Mesenchymal stem cell (in vitro differentiated cells and primary cell): ENCODE measurements around the gene UCHL5.

Experiments
- DNase-seq: peaks from one replicate; pipeline ENCODE4 v3.0.0-alpha.2; 2013
- H2AFZ ChIP-seq: one replicate; pipeline ENCODE4 v1.6.1; 2013; ENCODE audit warnings: low read depth, mild to moderate bottlenecking, control low read depth, inconsistent platforms, low read length, moderate library complexity
- H2AK5ac ChIP-seq: 2 replicates; pipeline ENCODE4 v1.6.1; 2013; ENCODE audit warnings: low read length, moderate library complexity, mild to moderate bottlenecking, inconsistent platforms; ENCODE audit not compliant: severe bottlenecking
- H2BK120ac ChIP-seq: one replicate; pipeline ENCODE4 v1.6.1; 2013; ENCODE audit warnings: low read depth, mild to moderate bottlenecking, inconsistent platforms, low read length, moderate library complexity
- H2BK12ac ChIP-seq, 2 experiments: one replicate each; pipeline ENCODE4 v1.6.1; 2013; ENCODE audit warnings: inconsistent platforms in 2 of 2, low read length in 2 of 2, mild to moderate bottlenecking in 2 of 2, moderate library complexity in 2 of 2, control low read depth in 1 of 2
- H2BK15ac ChIP-seq: one replicate; pipeline ENCODE4 v1.6.1; 2013; ENCODE audit warnings: mild to moderate bottlenecking, low read depth, inconsistent platforms; ENCODE audit not compliant: poor library complexity, severe bottlenecking
- H2BK5ac ChIP-seq: 2 replicates; pipeline ENCODE4 v1.6.1; 2013; ENCODE audit warnings: low read depth, mild to moderate bottlenecking, low read length, control low read depth, inconsistent platforms; ENCODE audit not compliant: poor library complexity, severe bottlenecking
- H3K14ac ChIP-seq, 2 experiments: one replicate each; pipeline ENCODE4 v1.6.1; 2013; ENCODE audit warnings: inconsistent platforms in 2 of 2, low read length in 2 of 2, control low read depth in 1 of 2, mild to moderate bottlenecking in 1 of 2, moderate library complexity in 1 of 2
- H3K18ac ChIP-seq, 2 experiments: one replicate each; pipeline ENCODE4 v1.6.1; 2013; ENCODE audit warnings: inconsistent platforms in 2 of 2, low read length in 2 of 2, control low read depth in 1 of 2, low read depth in 1 of 2, mild to moderate bottlenecking in 1 of 2
- H3K23ac ChIP-seq, 2 experiments: one replicate each; pipeline ENCODE4 v1.6.1; 2013; ENCODE audit warnings: inconsistent platforms in 2 of 2, low read length in 2 of 2, mild to moderate bottlenecking in 2 of 2, moderate library complexity in 2 of 2, control low read depth in 1 of 2
- H3K27ac ChIP-seq: 2 replicates; pipeline ENCODE4 v1.5.1; 2013; ENCODE audit warnings: mild to moderate bottlenecking, moderate library complexity, low read length, control low read depth, inconsistent platforms; ENCODE audit not compliant: poor library complexity, severe bottlenecking
- H3K27me3 ChIP-seq, 2 experiments: 2 replicates each; pipeline versions ENCODE4 v1.6.1 to v1.7.0; 2013; ENCODE audit warnings: low read length in 2 of 2, mild to moderate bottlenecking in 2 of 2, moderate library complexity in 2 of 2, control low read depth in 1 of 2, inconsistent platforms in 1 of 2; ENCODE audit not compliant: control insufficient read depth in 1 of 2, insufficient read depth in 1 of 2
- H3K36me3 ChIP-seq, 2 experiments: 2 replicates each; pipeline versions ENCODE4 v1.6.1 to v1.7.0; 2013; ENCODE audit warnings: low read length in 2 of 2, control low read depth in 1 of 2, inconsistent platforms in 1 of 2, low read depth in 1 of 2, mild to moderate bottlenecking in 1 of 2; ENCODE audit not compliant: insufficient read depth in 2 of 2, control insufficient read depth in 1 of 2
- H3K4ac ChIP-seq, 2 experiments: one replicate each; pipeline ENCODE4 v1.6.1; 2013; ENCODE audit warnings: inconsistent platforms in 2 of 2, low read length in 2 of 2, mild to moderate bottlenecking in 2 of 2, moderate library complexity in 2 of 2, control low read depth in 1 of 2, low read depth in 1 of 2
- H3K4me1 ChIP-seq: 2 replicates; pipeline ENCODE4 v1.6.1; 2013; ENCODE audit warnings: low read depth, low read length, control low read depth; ENCODE audit not compliant: control insufficient read depth, insufficient read depth
- H3K4me2 ChIP-seq: 2 replicates; pipeline ENCODE4 v1.6.1; 2013; ENCODE audit warnings: low read length, mild to moderate bottlenecking, inconsistent platforms; ENCODE audit not compliant: poor library complexity, severe bottlenecking
- H3K4me3 ChIP-seq, 2 experiments: 2 replicates each; pipeline versions ENCODE4 v1.5.1 to v1.7.0; 2013; ENCODE audit warnings: low read length in 2 of 2, mild to moderate bottlenecking in 2 of 2, control low read depth in 1 of 2, low read depth in 1 of 2; ENCODE audit not compliant: insufficient read depth in 1 of 2
- H3K79me1 ChIP-seq: replicated peaks from 2 replicates; pipeline ENCODE4 v1.6.1; 2013; ENCODE audit warnings: mild to moderate bottlenecking, control low read depth, low read length, inconsistent platforms; ENCODE audit not compliant: poor library complexity, severe bottlenecking
- H3K9ac ChIP-seq: 2 replicates; pipeline ENCODE4 v1.7.0; 2013; ENCODE audit warnings: mild to moderate bottlenecking, low read length, moderate library complexity
- H3K9me3 ChIP-seq: 2 replicates; pipeline ENCODE4 v1.7.0; 2013; ENCODE audit warnings: mild to moderate bottlenecking, low read length; ENCODE audit not compliant: control insufficient read depth
- H4K8ac ChIP-seq: one replicate; pipeline ENCODE4 v1.6.1; 2013; ENCODE audit warnings: inconsistent platforms, mild to moderate bottlenecking, low read length, moderate library complexity
- H4K91ac ChIP-seq: one replicate; pipeline ENCODE4 v1.6.1; 2013; ENCODE audit warnings: mild to moderate bottlenecking, low read length, inconsistent platforms
- WGBS: methylation state at CpG from one replicate; pipeline ENCODE4 v1.1.7; 2013; ENCODE audit warnings: mixed read lengths; 5-methylcytosine and 5-hydroxymethylcytosine counted together

Gene UCHL5

DNA sequence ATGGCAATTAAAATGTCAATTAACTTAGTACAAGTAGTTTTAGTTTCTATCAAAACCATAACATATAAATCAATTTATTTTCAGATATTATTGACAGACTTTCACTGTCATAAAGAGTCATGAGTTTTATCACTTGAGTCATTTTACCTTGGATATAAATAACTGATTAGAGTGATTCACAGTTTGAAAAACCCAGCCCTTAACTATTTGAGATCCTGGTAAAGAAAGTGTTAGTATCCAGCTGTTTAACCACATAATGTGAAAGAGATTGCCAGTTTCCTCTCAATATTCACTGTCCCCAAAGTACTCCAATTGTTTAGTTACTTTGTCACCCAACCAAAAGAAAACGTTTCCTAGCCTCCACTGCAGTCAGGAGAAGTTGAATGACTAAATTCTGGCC is 91.3 kb downstream of the UCHL5 start:
- Histone ChIP-seq H3K9ac (no peak overlapping the region), H3K9me3 (no peaks in the 10 kb centered on the region), H2BK15ac (no peak overlapping the region), H3K36me3 (no peaks in the 10 kb centered on the region), H3K4me3 (no peak overlapping the region), H3K27me3 (no peaks in the 10 kb centered on the region), H3K18ac (no peak overlapping the region), H2BK5ac (no peak overlapping the region), H3K79me1 (no peaks in the 10 kb centered on the region), H2AFZ (no peak overlapping the region), H3K23ac (no peak overlapping the region), H3K27ac (no peak overlapping the region), H3K4me1 (no peaks in the 10 kb centered on the region), H2BK12ac (no peak overlapping the region), H2AK5ac (no peak overlapping the region), H4K8ac (no peak overlapping the region), H4K91ac (no peak overlapping the region), H3K4ac (no peak overlapping the region), H3K4me2 (no peak overlapping the region), H3K14ac (no peak overlapping the region), H2BK120ac (no peak overlapping the region)
- 0% methylated on average over 1 of the region's 1 CpG for WGBS
- DNase-seq: no peak

DNA sequence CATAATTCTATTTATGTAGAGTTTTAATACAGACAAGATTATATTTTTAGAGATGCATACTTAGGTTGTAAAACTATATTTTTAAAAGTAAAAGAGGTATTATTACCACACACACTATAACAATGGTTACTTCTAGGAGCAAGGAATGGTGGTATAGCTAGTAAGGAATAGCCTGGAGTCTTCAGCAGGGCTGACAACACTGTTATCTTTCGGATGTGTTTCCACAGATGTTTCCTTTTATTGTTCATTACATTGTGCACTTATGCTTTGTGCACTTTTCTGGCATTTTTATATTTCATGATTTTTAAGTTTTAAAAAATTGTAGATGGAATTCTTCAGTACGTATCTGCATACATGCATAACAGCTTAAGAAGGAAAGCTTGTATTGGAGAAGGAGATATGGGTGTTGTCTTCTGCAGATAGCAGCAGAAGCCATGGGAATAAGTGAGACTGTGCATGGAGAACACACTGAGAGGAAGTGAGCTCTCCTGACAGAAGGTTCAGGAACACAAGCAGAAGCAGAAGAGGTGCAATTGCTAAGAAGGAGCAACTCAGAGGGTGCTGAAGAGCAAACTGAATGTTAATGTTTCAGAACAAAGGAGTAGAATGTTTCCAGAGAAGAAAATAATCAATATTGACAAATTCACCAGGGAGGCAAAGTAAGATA is 91.8 kb downstream of the UCHL5 start:
- H3K9ac ChIP-seq: no peak overlapping the region
- no peak overlapping the region for H3K18ac ChIP-seq
- no peaks in the 10 kb centered on the region for H3K79me1 ChIP-seq
- no peaks in the 10 kb centered on the region for H3K27me3 ChIP-seq
- no peak overlapping the region for H2AFZ ChIP-seq
- H3K36me3 ChIP-seq: no peaks in the 10 kb centered on the region
- H3K23ac ChIP-seq: no peak overlapping the region
- no peak overlapping the region for H3K4me2 ChIP-seq
- no peak overlapping the region for H3K4me3 ChIP-seq
- WGBS: 100% methylated on average over 1 of the region's 2 CpGs
- no peak overlapping the region for H3K14ac ChIP-seq
- H3K4me1 ChIP-seq: no peaks in the 10 kb centered on the region
- no peaks in the 10 kb centered on the region for H3K9me3 ChIP-seq
- no peak overlapping the region for H2AK5ac ChIP-seq
- no peak for DNase-seq
- no peak overlapping the region for H2BK15ac ChIP-seq
- no peak overlapping the region for H4K8ac ChIP-seq
- H4K91ac ChIP-seq: no peak overlapping the region
- H2BK5ac ChIP-seq: no peak overlapping the region
- H3K4ac ChIP-seq: no peak overlapping the region
- H3K27ac ChIP-seq: no peak overlapping the region
- H2BK120ac ChIP-seq: no peak overlapping the region
- no peak overlapping the region for H2BK12ac ChIP-seq

DNA sequence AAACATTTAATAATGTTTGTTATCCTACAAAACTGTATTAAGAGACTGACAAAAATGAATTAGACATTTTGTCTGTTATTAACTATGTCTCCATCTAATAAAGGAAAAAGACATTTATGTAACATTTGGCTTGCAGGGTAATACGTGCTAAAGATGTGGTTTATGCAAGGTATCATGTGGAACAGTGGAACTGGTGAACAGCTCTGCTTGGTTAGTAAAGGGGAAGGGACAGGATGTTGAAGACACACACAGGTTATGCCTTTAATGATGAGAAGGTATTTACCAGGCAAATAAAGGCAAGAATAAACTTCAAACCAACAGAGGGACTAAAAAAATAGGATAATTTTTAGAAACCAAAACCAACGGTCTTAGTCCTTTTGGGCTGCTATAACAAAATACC is 93.1 kb downstream of the UCHL5 start:
- Histone ChIP-seq H3K23ac (no peak overlapping the region), H3K27ac (no peak overlapping the region), H3K18ac (no peak overlapping the region), H3K36me3 (no peaks in the 10 kb centered on the region), H4K8ac (no peak overlapping the region), H3K9me3 (no peaks in the 10 kb centered on the region), H3K27me3 (no peaks in the 10 kb centered on the region), H3K14ac (no peak overlapping the region), H2BK12ac (no peak overlapping the region), H4K91ac (no peak overlapping the region), H2BK120ac (no peak overlapping the region), H3K9ac (no peak overlapping the region), H2BK15ac (no peak overlapping the region), H3K4me1 (no peaks in the 10 kb centered on the region), H2AK5ac (no peak overlapping the region), H3K4ac (no peak overlapping the region), H3K79me1 (no peaks in the 10 kb centered on the region), H3K4me2 (no peak overlapping the region), H2AFZ (no peak overlapping the region), H3K4me3 (no peak overlapping the region), H2BK5ac (no peak overlapping the region)
- 87% methylated on average over 1 of the region's 2 CpGs for WGBS
- no peak for DNase-seq

GRCh38 chr1:192962901-192963300 is 96.3 kb downstream of the UCHL5 start:
- Histone ChIP-seq H2BK15ac (no peak overlapping the region), H3K27ac (no peak overlapping the region), H3K14ac (no peak overlapping the region), H3K36me3 (no peaks in the 10 kb centered on the region), H2BK120ac (no peak overlapping the region), H2AFZ (no peak overlapping the region), H3K18ac (no peak overlapping the region), H4K8ac (no peak overlapping the region), H3K4ac (no peak overlapping the region), H3K9ac (no peak overlapping the region), H3K4me1 (no peaks in the 10 kb centered on the region), H3K79me1 (no peaks in the 10 kb centered on the region), H3K4me3 (no peak overlapping the region), H2AK5ac (no peak overlapping the region), H3K9me3 (no peaks in the 10 kb centered on the region), H4K91ac (no peak overlapping the region), H3K27me3 (no peaks in the 10 kb centered on the region), H2BK5ac (no peak overlapping the region), H2BK12ac (no peak overlapping the region), H3K23ac (no peak overlapping the region), H3K4me2 (no peak overlapping the region)
- no peak for DNase-seq
- WGBS: 100% methylated on average over 2 of the region's 2 CpGs
